ENCODE data around the gene ZCCHC7. TPM values are rescaled to one million over a fixed set of nuclear protein-coding genes. Genes with fewer than 3 reads are reported as not detected.
A peak's percentile ranks its signal among the peaks of the same experiment; 100 is the strongest.
"Not testable (repeated sequence)": the region's sequence is repeated elsewhere in the genome, so short reads cannot be mapped to it uniquely, and the experiment has no call there.

Gene ZCCHC7
- total RNA-seq, 1 donor, result 32.6 TPM

DNA sequence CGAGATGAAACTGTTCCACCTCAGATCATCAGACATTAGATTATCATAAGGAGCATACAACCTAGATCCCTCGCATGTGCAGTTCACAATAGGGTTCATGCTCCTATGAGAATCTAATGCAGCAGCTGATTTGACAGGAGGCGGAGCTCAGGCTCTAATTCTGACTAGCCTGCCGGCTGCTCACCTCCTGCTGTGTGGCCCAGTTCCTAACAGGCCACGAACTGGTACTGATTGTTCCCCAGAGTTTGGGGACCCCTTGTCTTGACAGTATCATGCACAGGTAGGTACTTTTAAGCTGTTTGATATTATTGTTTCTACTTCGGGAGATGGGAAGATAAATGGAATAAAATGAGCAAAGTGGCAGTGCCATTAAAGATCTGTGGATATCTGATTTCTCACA, 66.9 kb downstream of the ZCCHC7 start:
- Histone ChIP-seq H4K20me1 (ENCODE audit: insufficient read depth, low read length) (no peaks in the 10 kb centered on the region), H3K4me1 (ENCODE audit: insufficient read depth, low read length) (peaks cover 10% of the 10 kb centered on the region), H2AFZ (ENCODE audit: low read length) (no peak overlapping the region), H3K36me3 (ENCODE audit: insufficient read depth, low read length) (peaks cover 4% of the 10 kb centered on the region), H3K27me3 (ENCODE audit: insufficient read depth, low read length) (no peaks in the 10 kb centered on the region), H3K4me2 (ENCODE audit: insufficient read depth, low read length) (peak overlapping the region; percentile 18), H3K79me2 (ENCODE audit: insufficient read depth, low read length) (peaks cover 17% of the 10 kb centered on the region), H3K27ac (ENCODE audit: low read depth, low read length) (peak overlapping the region; percentile 41), H3K9me3 (ENCODE audit: low read depth, low read length) (no peaks in the 10 kb centered on the region), H3K4me3 (ENCODE audit: insufficient read depth, low read length) (no peak overlapping the region)
- no peak for DNase-seq (ENCODE audit: insufficient read length, low spot score, missing footprints)
- TF ChIP-seq, protein P1, sequence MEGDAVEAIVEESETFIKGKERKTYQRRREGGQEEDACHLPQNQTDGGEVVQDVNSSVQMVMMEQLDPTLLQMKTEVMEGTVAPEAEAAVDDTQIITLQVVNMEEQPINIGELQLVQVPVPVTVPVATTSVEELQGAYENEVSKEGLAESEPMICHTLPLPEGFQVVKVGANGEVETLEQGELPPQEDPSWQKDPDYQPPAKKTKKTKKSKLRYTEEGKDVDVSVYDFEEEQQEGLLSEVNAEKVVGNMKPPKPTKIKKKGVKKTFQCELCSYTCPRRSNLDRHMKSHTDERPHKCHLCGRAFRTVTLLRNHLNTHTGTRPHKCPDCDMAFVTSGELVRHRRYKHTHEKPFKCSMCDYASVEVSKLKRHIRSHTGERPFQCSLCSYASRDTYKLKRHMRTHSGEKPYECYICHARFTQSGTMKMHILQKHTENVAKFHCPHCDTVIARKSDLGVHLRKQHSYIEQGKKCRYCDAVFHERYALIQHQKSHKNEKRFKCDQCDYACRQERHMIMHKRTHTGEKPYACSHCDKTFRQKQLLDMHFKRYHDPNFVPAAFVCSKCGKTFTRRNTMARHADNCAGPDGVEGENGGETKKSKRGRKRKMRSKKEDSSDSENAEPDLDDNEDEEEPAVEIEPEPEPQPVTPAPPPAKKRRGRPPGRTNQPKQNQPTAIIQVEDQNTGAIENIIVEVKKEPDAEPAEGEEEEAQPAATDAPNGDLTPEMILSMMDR (IDR thresholded peaks at IDR 0.05; ENCODE audit: extremely low read depth, low read depth, low read length), result no peak

DNA sequence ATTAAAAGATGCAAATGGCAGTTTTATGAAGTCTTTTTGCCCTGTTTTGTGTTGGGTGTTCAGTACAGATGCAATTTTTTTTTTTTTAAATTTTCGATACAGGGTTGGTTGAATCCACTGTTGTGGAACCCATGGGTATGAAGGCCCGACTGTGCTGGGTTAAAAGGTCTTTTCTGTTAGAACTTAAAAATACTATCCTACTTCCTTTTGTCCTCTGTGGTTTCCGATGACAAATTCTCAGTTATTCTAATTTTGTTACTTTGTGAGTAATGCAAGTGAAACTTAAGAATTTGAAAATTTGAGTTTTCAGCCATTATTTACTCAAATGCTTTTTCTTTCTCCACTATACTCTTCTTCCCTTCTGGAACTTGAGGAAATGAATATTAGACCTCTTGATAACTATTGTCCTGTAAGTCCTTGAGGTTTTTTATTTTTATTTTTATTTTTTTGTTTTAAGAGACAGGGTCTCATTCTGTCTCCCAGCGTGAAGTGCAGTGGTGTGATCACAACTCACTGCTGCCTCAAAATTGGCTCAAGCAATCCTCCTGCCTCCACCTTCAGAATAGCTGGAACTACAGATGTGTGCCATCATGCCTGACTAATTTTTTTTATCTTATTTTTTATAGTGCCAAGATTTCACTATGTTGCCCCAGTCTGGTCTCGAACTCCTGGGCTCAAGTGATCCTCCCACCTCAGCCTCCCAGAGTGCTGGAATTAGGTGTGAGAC, 67.5 kb downstream of the ZCCHC7 start:
- Histone ChIP-seq H4K20me1 (ENCODE audit: insufficient read depth, low read length) (no peaks in the 10 kb centered on the region), H2AFZ (ENCODE audit: low read length) (no peak overlapping the region), H3K27ac (ENCODE audit: low read depth, low read length) (peak overlapping the region; percentile 41), H3K4me1 (ENCODE audit: insufficient read depth, low read length) (peaks cover 10% of the 10 kb centered on the region), H3K4me2 (ENCODE audit: insufficient read depth, low read length) (peak overlapping the region; percentile 18), H3K36me3 (ENCODE audit: insufficient read depth, low read length) (peaks cover 4% of the 10 kb centered on the region), H3K27me3 (ENCODE audit: insufficient read depth, low read length) (no peaks in the 10 kb centered on the region), H3K79me2 (ENCODE audit: insufficient read depth, low read length) (peaks cover 17% of the 10 kb centered on the region), H3K4me3 (ENCODE audit: insufficient read depth, low read length) (no peak overlapping the region), H3K9me3 (ENCODE audit: low read depth, low read length) (no peaks in the 10 kb centered on the region)
- TF ChIP-seq, protein P1 (IDR thresholded peaks at IDR 0.05; ENCODE audit: extremely low read depth, low read depth, low read length), result no peak
- DNase-seq (ENCODE audit: insufficient read length, low spot score, missing footprints), result peak; percentile 68

DNA sequence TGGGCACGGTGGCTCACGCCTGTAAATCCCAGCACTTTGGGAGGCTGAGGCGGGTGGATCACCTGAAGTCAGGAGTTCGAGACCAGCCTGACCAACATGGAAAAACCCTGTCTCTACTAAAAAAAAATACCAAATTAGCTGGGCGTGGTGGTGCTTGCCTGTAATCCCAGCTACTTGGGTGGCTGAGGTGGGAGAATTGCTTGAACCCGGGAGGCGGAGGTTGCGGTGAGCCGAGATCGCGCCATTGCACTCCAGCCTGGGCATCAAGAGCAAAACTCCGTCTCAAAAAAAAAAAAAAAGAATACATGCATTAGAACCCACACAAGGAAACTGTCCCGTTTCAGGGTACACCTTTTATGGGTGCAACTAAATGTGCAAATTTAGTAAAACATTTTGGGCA, 70.4 kb downstream of the ZCCHC7 start:
- not testable (repeated sequence) for H2AFZ ChIP-seq (ENCODE audit: low read length); H3K36me3 ChIP-seq (ENCODE audit: insufficient read depth, low read length); H3K27ac ChIP-seq (ENCODE audit: low read depth, low read length); H4K20me1 ChIP-seq (ENCODE audit: insufficient read depth, low read length); H3K27me3 ChIP-seq (ENCODE audit: insufficient read depth, low read length); H3K4me2 ChIP-seq (ENCODE audit: insufficient read depth, low read length); DNase-seq (ENCODE audit: insufficient read length, low spot score, missing footprints); H3K79me2 ChIP-seq (ENCODE audit: insufficient read depth, low read length); H3K9me3 ChIP-seq (ENCODE audit: low read depth, low read length); H3K4me3 ChIP-seq (ENCODE audit: insufficient read depth, low read length)
- peaks cover 10% of the 10 kb centered on the region for H3K4me1 ChIP-seq (ENCODE audit: insufficient read depth, low read length)

DNA sequence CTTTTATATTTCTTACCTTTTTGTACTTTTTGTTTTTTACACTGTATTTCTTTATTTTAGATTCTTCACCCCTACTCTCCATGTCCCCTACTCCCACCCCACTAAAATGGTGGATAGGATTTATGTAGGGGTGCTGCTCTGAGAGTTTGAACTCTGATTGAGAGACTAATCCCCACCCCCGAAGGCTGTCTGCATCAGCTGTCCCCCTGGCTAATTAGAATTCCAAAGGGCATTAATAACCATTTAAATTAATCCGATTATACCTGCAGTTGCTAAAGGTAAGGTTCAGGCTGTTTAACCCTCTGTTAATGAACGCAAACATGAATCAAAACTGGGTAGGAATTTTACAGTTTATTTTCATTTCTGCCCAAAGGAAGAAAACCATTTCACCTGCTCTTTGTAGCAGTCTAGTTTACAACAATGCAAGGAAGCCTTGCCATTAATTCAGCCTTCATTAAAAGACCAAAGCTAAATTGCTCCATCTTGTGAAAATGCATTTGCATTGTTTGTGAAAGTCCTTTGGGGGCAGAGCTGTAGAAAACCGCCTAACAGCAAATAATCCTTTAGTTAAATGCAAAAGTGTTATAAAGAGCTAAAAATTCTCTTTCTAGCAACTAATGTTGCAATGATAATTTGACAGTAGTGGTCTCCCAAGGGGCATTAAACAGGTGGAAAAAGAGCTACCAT, 71.2 kb downstream of the ZCCHC7 start:
- Histone ChIP-seq H3K27ac (ENCODE audit: low read depth, low read length) (no peak overlapping the region), H3K4me3 (ENCODE audit: insufficient read depth, low read length) (no peak overlapping the region), H3K4me1 (ENCODE audit: insufficient read depth, low read length) (peaks cover 10% of the 10 kb centered on the region), H3K27me3 (ENCODE audit: insufficient read depth, low read length) (no peaks in the 10 kb centered on the region), H3K79me2 (ENCODE audit: insufficient read depth, low read length) (peaks cover 2% of the 10 kb centered on the region), H3K9me3 (ENCODE audit: low read depth, low read length) (no peaks in the 10 kb centered on the region), H4K20me1 (ENCODE audit: insufficient read depth, low read length) (no peaks in the 10 kb centered on the region), H3K4me2 (ENCODE audit: insufficient read depth, low read length) (no peak overlapping the region), H3K36me3 (ENCODE audit: insufficient read depth, low read length) (peaks cover 4% of the 10 kb centered on the region), H2AFZ (ENCODE audit: low read length) (no peak overlapping the region)
- no peak for DNase-seq (ENCODE audit: insufficient read length, low spot score, missing footprints)
- TF ChIP-seq, protein P1 (IDR thresholded peaks at IDR 0.05; ENCODE audit: extremely low read depth, low read depth, low read length), result no peak
